Neural cell (in vitro differentiated cells): ENCODE results near the gene ST3GAL5. TPM values are rescaled to one million over a fixed set of nuclear protein-coding genes. Genes with fewer than 3 reads are reported as not detected.

Experiments used
- H2AFZ ChIP-seq: fragments of 200-600, 300-800 bp; sonication (generic), shearing (Covaris generic); 2 replicates; pipeline ENCODE4 v1.6.0; 2014; ENCODE audit warnings: low read depth, mild to moderate bottlenecking, antibody characterized with exemption, low read length, moderate library complexity
- H3F3A ChIP-seq: fragments of 200-600 bp; shearing (Covaris generic); 2 replicates; pipeline ENCODE4 v1.6.1; 2016; ENCODE audit warnings: mild to moderate bottlenecking, moderate library complexity, mixed read lengths, antibody characterized with exemption, low read length; ENCODE audit not compliant: insufficient read depth, poor library complexity, severe bottlenecking
- H3K27ac ChIP-seq: fragments of 200-600, 300-800 bp; sonication (generic), shearing (Covaris generic); 2 replicates; pipeline ENCODE4 v1.5.1; 2014; ENCODE audit warnings: mild to moderate bottlenecking, low read length, moderate library complexity
- H3K27me3 ChIP-seq: fragments of 300-800, 200-600 bp; sonication (generic), shearing (Covaris generic); 2 replicates; pipeline ENCODE4 v1.6.0; 2014; ENCODE audit warnings: mild to moderate bottlenecking, low read depth, low read length, moderate library complexity; ENCODE audit not compliant: insufficient read depth
- H3K36me3 ChIP-seq: fragments of 300-800, 200-600 bp; sonication (generic), shearing (Covaris generic); 2 replicates; pipeline ENCODE4 v1.5.1; 2014; ENCODE audit warnings: mild to moderate bottlenecking, antibody characterized with exemption, low read length, moderate library complexity; ENCODE audit not compliant: insufficient read depth
- H3K4me2 ChIP-seq: fragments of 300-800, 200-600 bp; sonication (generic), shearing (Covaris generic); 2 replicates; pipeline ENCODE4 v1.6.0; 2014; ENCODE audit warnings: mild to moderate bottlenecking, low read length
- H3K4me3 ChIP-seq: fragments of 300-800, 200-600 bp; sonication (generic), shearing (Covaris generic); 2 replicates; pipeline ENCODE4 v1.5.1; 2014; ENCODE audit warnings: mild to moderate bottlenecking, low read length, moderate library complexity
- H3K79me2 ChIP-seq: fragments of 200-600 bp; shearing (Covaris generic); replicated peaks from 2 replicates; pipeline ENCODE4 v1.6.0; 2014; ENCODE audit warnings: mild to moderate bottlenecking, low read length, moderate library complexity; ENCODE audit not compliant: insufficient read depth
- H3K9ac ChIP-seq: fragments of 300-800, 200-600 bp; sonication (generic), shearing (Covaris generic); 2 replicates; pipeline ENCODE4 v1.6.1; 2016; ENCODE audit warnings: mild to moderate bottlenecking, low read length, mixed read lengths
- H3K9me2 ChIP-seq: fragments of 200-600 bp; shearing (Covaris generic); 2 replicates; pipeline ENCODE4 v1.6.1; 2016; ENCODE audit warnings: mild to moderate bottlenecking, low read length, mixed read lengths; ENCODE audit not compliant: insufficient read depth
- H3K9me3 ChIP-seq: fragments of 200-600, 300-800 bp; sonication (generic), shearing (Covaris generic); 2 replicates; pipeline ENCODE4 v1.6.1; 2016; ENCODE audit warnings: mild to moderate bottlenecking, mixed run types, low read length, moderate library complexity, mixed read lengths
- H4K20me1 ChIP-seq: fragments of 200-600 bp; shearing (Covaris generic); 2 replicates; pipeline ENCODE4 v1.6.1; 2016; ENCODE audit warnings: mild to moderate bottlenecking, mixed run types; ENCODE audit not compliant: insufficient read depth
- EP300 ChIP-seq: fragments of 450-650 bp; conservative IDR thresholded peaks from 2 replicates; pipeline ENCODE4 v1.6.1; 2014; ENCODE audit warnings: antibody characterized with exemption, mild to moderate bottlenecking, moderate library complexity; ENCODE audit not compliant: poor library complexity, severe bottlenecking
- EZH2 ChIP-seq: fragments of 200-600, 300-800 bp; shearing (Covaris generic), sonication (generic); IDR thresholded peaks from 2 replicates; pipeline ENCODE4 v1.6.1; 2014; ENCODE audit warnings: antibody characterized with exemption, low read length, borderline replicate concordance, mild to moderate bottlenecking; ENCODE audit not compliant: insufficient read depth, poor library complexity, severe bottlenecking
- MXI1 ChIP-seq: fragments of 450-650 bp; conservative IDR thresholded peaks from 2 replicates; pipeline ENCODE4 v1.6.1; 2014; ENCODE audit warnings: antibody characterized with exemption, mild to moderate bottlenecking; ENCODE audit not compliant: poor library complexity, severe bottlenecking
- POLR2AphosphoS5 ChIP-seq: IDR thresholded peaks from 2 replicates; pipeline ENCODE4 v1.6.1; 2012
- RAD21 ChIP-seq: fragments of 450-650 bp; conservative IDR thresholded peaks from 2 replicates; pipeline ENCODE4 v1.6.1; 2014; ENCODE audit warnings: antibody characterized with exemption, mild to moderate bottlenecking, moderate library complexity
- SMC3 ChIP-seq: fragments of 450-650 bp; conservative IDR thresholded peaks from 2 replicates; pipeline ENCODE4 v1.6.1; 2014; ENCODE audit warnings: antibody characterized with exemption, mild to moderate bottlenecking, moderate library complexity; ENCODE audit not compliant: poor library complexity
- TAF1 ChIP-seq: IDR thresholded peaks from 2 replicates; pipeline ENCODE4 v1.6.1; 2012; ENCODE audit warnings: low read depth
- polyA plus RNA-seq: library from polyadenylated mRNA; depleted of rRNA; stranded (reverse); fragments of >200 nt; gene quantifications from 2 replicates; pipeline ENCODE4 v1.2.3, GENCODE V29; 2014
- TF ChIP-seq, protein P1 (sequence below): fragments of 450-650 bp; IDR thresholded peaks from 2 replicates; pipeline ENCODE4 v1.5.1; 2014; ENCODE audit warnings: antibody characterized with exemption, mild to moderate bottlenecking, moderate library complexity; ENCODE audit not compliant: poor library complexity, severe bottlenecking
- TF ChIP-seq, protein P2 (sequence below): IDR thresholded peaks from 2 replicates; pipeline ENCODE4 v1.6.1; 2012; ENCODE audit warnings: borderline replicate concordance

ST3GAL5 gene
- polyA plus RNA-seq, 1 donor from 2014 or later, result 55.6 TPM

DNA sequence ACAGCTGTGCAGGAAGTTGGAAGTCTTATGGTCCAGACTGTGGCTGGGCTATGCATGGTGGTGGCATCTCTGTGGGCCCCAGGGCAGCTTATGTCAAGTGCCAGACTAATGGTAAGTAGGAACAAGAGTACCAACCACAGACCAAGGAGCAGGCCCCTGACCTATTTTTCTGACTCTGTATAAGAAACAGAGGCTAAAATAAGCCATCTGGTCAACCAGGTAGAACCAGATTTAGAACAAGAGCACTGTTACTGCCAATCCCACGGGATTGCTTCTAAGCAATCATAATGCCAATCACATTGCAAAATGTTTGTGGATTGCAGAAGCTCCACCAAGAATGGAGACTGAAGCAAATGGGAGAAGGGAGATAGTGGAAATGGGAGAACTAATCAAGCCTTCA, 11.1 kb upstream of the ST3GAL5 start:
- Histone ChIP-seq H3K79me2 (no peaks in the 10 kb centered on the region), H3K27ac (no peak overlapping the region), H3F3A (no peaks in the 10 kb centered on the region), H3K36me3 (no peaks in the 10 kb centered on the region), H3K9me2 (no peaks in the 10 kb centered on the region), H3K9ac (no peak overlapping the region), H3K27me3 (no peaks in the 10 kb centered on the region), H3K4me2 (no peak overlapping the region), H3K4me3 (no peak overlapping the region), H3K9me3 (no peaks in the 10 kb centered on the region), H4K20me1 (no peaks in the 10 kb centered on the region), H2AFZ (no peak overlapping the region)
- TF ChIP-seq MXI1, result no peak
- TF ChIP-seq EZH2, result no peak
- TF ChIP-seq, protein P1, sequence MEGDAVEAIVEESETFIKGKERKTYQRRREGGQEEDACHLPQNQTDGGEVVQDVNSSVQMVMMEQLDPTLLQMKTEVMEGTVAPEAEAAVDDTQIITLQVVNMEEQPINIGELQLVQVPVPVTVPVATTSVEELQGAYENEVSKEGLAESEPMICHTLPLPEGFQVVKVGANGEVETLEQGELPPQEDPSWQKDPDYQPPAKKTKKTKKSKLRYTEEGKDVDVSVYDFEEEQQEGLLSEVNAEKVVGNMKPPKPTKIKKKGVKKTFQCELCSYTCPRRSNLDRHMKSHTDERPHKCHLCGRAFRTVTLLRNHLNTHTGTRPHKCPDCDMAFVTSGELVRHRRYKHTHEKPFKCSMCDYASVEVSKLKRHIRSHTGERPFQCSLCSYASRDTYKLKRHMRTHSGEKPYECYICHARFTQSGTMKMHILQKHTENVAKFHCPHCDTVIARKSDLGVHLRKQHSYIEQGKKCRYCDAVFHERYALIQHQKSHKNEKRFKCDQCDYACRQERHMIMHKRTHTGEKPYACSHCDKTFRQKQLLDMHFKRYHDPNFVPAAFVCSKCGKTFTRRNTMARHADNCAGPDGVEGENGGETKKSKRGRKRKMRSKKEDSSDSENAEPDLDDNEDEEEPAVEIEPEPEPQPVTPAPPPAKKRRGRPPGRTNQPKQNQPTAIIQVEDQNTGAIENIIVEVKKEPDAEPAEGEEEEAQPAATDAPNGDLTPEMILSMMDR, result no peak
- no peak for TF ChIP-seq EP300
- no peak for TF ChIP-seq SMC3
- no peak for TF ChIP-seq POLR2AphosphoS5
- TF ChIP-seq RAD21, result no peak
- no peak for TF ChIP-seq TAF1
- TF ChIP-seq, protein P2, sequence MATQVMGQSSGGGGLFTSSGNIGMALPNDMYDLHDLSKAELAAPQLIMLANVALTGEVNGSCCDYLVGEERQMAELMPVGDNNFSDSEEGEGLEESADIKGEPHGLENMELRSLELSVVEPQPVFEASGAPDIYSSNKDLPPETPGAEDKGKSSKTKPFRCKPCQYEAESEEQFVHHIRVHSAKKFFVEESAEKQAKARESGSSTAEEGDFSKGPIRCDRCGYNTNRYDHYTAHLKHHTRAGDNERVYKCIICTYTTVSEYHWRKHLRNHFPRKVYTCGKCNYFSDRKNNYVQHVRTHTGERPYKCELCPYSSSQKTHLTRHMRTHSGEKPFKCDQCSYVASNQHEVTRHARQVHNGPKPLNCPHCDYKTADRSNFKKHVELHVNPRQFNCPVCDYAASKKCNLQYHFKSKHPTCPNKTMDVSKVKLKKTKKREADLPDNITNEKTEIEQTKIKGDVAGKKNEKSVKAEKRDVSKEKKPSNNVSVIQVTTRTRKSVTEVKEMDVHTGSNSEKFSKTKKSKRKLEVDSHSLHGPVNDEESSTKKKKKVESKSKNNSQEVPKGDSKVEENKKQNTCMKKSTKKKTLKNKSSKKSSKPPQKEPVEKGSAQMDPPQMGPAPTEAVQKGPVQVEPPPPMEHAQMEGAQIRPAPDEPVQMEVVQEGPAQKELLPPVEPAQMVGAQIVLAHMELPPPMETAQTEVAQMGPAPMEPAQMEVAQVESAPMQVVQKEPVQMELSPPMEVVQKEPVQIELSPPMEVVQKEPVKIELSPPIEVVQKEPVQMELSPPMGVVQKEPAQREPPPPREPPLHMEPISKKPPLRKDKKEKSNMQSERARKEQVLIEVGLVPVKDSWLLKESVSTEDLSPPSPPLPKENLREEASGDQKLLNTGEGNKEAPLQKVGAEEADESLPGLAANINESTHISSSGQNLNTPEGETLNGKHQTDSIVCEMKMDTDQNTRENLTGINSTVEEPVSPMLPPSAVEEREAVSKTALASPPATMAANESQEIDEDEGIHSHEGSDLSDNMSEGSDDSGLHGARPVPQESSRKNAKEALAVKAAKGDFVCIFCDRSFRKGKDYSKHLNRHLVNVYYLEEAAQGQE, result no peak

GRCh38 chr2:85899284-85899683, 10.5 kb upstream of the ST3GAL5 start:
- Histone ChIP-seq H3K27me3 (no peaks in the 10 kb centered on the region), H3K9me2 (no peaks in the 10 kb centered on the region), H3K4me2 (no peak overlapping the region), H3K9ac (no peak overlapping the region), H3K36me3 (no peaks in the 10 kb centered on the region), H4K20me1 (no peaks in the 10 kb centered on the region), H3K27ac (no peak overlapping the region), H3F3A (no peaks in the 10 kb centered on the region), H2AFZ (no peak overlapping the region), H3K4me3 (no peak overlapping the region), H3K79me2 (no peaks in the 10 kb centered on the region), H3K9me3 (no peaks in the 10 kb centered on the region)
- TF ChIP-seq EP300 (no peak), EZH2 (no peak), RAD21 (no peak), MXI1 (no peak), POLR2AphosphoS5 (no peak), SMC3 (no peak), TAF1 (no peak)
- TF ChIP-seq, protein P2, result no peak
- TF ChIP-seq, protein P1, result no peak
